LNCaP clone FGC (cell line): ENCODE measurements around the gene MME.
"Not testable (repeated sequence)": the region's sequence is repeated elsewhere in the genome, so short reads cannot be mapped to it uniquely, and the experiment has no call there.

Experiments used
- DNase-seq: peaks from one replicate; pipeline ENCODE4 v3.0.0-alpha.2; 2011; ENCODE audit warnings: low read depth
- H3K4me3 ChIP-seq: 2 replicates; pipeline ENCODE4 v1.5.1; 2011; ENCODE audit warnings: mild to moderate bottlenecking, low read depth, low read length, control low read depth
- CTCF ChIP-seq: IDR thresholded peaks from 2 replicates; pipeline ENCODE4 v1.5.1; 2012; ENCODE audit warnings: mild to moderate bottlenecking; ENCODE audit not compliant: control insufficient read depth, insufficient read depth; ENCODE audit errors: extremely low read depth

Gene MME

GRCh38 chr3:155131104-155131503 lies 51.0 kb downstream of the MME start:
- no peak for DNase-seq
- no peak overlapping the region for H3K4me3 ChIP-seq
- no peak for TF ChIP-seq CTCF

GRCh38 chr3:155134311-155134710 lies 54.2 kb downstream of the MME start:
- H3K4me3 ChIP-seq, DNase-seq: not testable (repeated sequence)

- H3K4me3 ChIP-seq: no peak overlapping the region
- no peak for TF ChIP-seq CTCF
- peak; percentile 63 for DNase-seq
These were observed 54.9 kb downstream of the MME start for GRCh38 chr3:155135003-155135402.

- DNase-seq: no peak
- no peak overlapping the region for H3K4me3 ChIP-seq
- TF ChIP-seq CTCF: no peak
These were observed 58.6 kb downstream of the MME start for GRCh38 chr3:155138677-155139076.

- DNase-seq: no peak
- no peak overlapping the region for H3K4me3 ChIP-seq
- TF ChIP-seq CTCF: no peak
These were observed 67.5 kb downstream of the MME start for GRCh38 chr3:155147588-155147987.

GRCh38 chr3:155149494-155149893 lies 69.4 kb downstream of the MME start:
- H3K4me3 ChIP-seq: no peak overlapping the region
- no peak for TF ChIP-seq CTCF
- DNase-seq: no peak

- no peak overlapping the region for H3K4me3 ChIP-seq
- TF ChIP-seq CTCF: no peak
- no peak for DNase-seq
These were observed 73.4 kb downstream of the MME start for GRCh38 chr3:155153242-155154186.
